Right hindlimb (tissue), 1 donor: ENCODE measurements around the gene FGF22.
"Not testable (repeated sequence)": the region's sequence is repeated elsewhere in the genome, so short reads cannot be mapped to it uniquely, and the experiment has no call there.

Source experiments
- DNase-seq: peaks from one replicate; pipeline ENCODE4 v3.0.0-alpha.2; 2018

The FGF22 gene

GRCh38 chr19:661427-662196 is 21.9 kb downstream of the FGF22 start:
- DNase-seq = no peak

GRCh38 chr19:662207-662961 is 22.7 kb downstream of the FGF22 start:
- DNase-seq = no peak

- peak; percentile 96 for DNase-seq
Observed at GRCh38 chr19:662962-663681, 23.4 kb downstream of the FGF22 start, which contains the start of gene RNF126. Gene RNF126 (minus strand): TSS chr19:663214. CDS start chr19:663121, 93 bp downstream.

- DNase-seq = no peak
Observed at GRCh38 chr19:663682-664117, 24.0 kb downstream of the FGF22 start.

- DNase-seq = peak; percentile 90
Observed at GRCh38 chr19:664913-665443, 25.3 kb downstream of the FGF22 start.

- not testable (repeated sequence) for DNase-seq
Observed at GRCh38 chr19:666985-667573, 27.4 kb downstream of the FGF22 start.

GRCh38 chr19:668675-669434 is 29.2 kb downstream of the FGF22 start:
- DNase-seq = not testable (repeated sequence)

GRCh38 chr19:670609-671075 is 31.0 kb downstream of the FGF22 start:
- DNase-seq = peak; percentile 16

GRCh38 chr19:674282-675151 is 34.8 kb downstream of the FGF22 start:
- peak; percentile 35 for DNase-seq

- peak; percentile 44 for DNase-seq
Observed at GRCh38 chr19:676007-676338, 36.3 kb downstream of the FGF22 start.

GRCh38 chr19:676339-677105 is 36.8 kb downstream of the FGF22 start, which contains the start of gene FSTL3:
Gene FSTL3 (plus strand): TSS chr19:676392. CDS start chr19:676424, 32 bp downstream.
- DNase-seq = no peak

- DNase-seq = peak; percentile 71
Observed at GRCh38 chr19:677201-677600, 37.5 kb downstream of the FGF22 start.

GRCh38 chr19:677601-678436 is 38.1 kb downstream of the FGF22 start:
- no peak for DNase-seq

GRCh38 chr19:678791-679388 is 39.2 kb downstream of the FGF22 start:
- DNase-seq = no peak

GRCh38 chr19:679418-680286 is 40.0 kb downstream of the FGF22 start:
- DNase-seq = peak; percentile 91

- peak; percentile 100 for DNase-seq
Observed at GRCh38 chr19:680287-681028, 40.8 kb downstream of the FGF22 start.
